PC-3 (cell line): Measurements from ENCODE around the gene SLC12A2.

Experiments
- CTCF ChIP-seq: fragments of 300-600 bp; sonication (generic); conservative IDR thresholded peaks from 2 replicates; pipeline ENCODE4 v1.5.1; 2017; ENCODE audit warnings: antibody characterized with exemption, low read depth, mild to moderate bottlenecking, low read length
- EZH2 ChIP-seq: fragments of 300-600 bp; sonication (generic); IDR thresholded peaks from one replicate; pipeline ENCODE4 v1.6.1; 2017; ENCODE audit warnings: antibody characterized with exemption, mild to moderate bottlenecking, low read length; ENCODE audit not compliant: unreplicated experiment
- EZH2phosphoT487 ChIP-seq: fragments of 300-600 bp; sonication (generic); IDR thresholded peaks from 2 replicates; pipeline ENCODE4 v1.6.1; 2018; ENCODE audit warnings: mild to moderate bottlenecking, antibody characterized with exemption, low read length, borderline replicate concordance

GRCh38 chr5:128126241-128126640 is 42.7 kb downstream of the SLC12A2 start:
- TF ChIP-seq CTCF (no peak), EZH2 (no peak), EZH2phosphoT487 (no peak)
